GM18868 (cell line): ENCODE measurements around the gene DISC1.
"Not testable (repeated sequence)": the region's sequence is repeated elsewhere in the genome, so short reads cannot be mapped to it uniquely, and the experiment has no call there.

ENCODE experiments used
- ATAC-seq: cut with Tn5 transposase; IDR thresholded peaks from one replicate; pipeline ENCODE4 v1.9.1; 2021; ENCODE audit warnings: mild to moderate bottlenecking, moderate library complexity; ENCODE audit not compliant: unreplicated experiment

DISC1 gene

GRCh38 chr1:231666937-231667608 is 40.5 kb downstream of the DISC1 start:
- ATAC-seq = no peak

- no peak for ATAC-seq
Observed at GRCh38 chr1:231667896-231668506, 41.4 kb downstream of the DISC1 start.

DNA sequence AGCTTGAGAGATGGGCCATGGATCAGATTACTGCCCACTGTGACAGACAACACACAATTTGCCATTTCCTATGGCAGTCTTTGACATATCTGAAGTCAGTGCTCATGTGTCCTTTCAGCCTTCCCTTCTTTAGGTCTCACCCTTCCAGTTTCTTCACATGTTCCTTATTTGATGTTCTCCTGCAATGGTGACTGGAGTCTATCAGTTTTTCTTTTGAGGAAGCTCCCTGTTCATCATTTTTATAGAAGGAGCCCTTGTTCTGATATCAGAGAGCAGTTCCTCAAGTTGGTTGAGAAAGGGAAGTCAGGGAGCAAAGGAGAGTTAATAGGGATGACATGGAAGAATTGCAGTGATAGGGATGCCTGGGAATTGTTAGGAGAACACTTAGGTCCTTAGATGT is 42.2 kb downstream of the DISC1 start:
- ATAC-seq = no peak

GRCh38 chr1:231669864-231670621 is 43.5 kb downstream of the DISC1 start:
- ATAC-seq = not testable (repeated sequence)

- ATAC-seq = no peak
Observed at GRCh38 chr1:231670755-231671154, 44.2 kb downstream of the DISC1 start.

GRCh38 chr1:231674575-231674974 is 48.0 kb downstream of the DISC1 start:
- no peak for ATAC-seq

- ATAC-seq = no peak
Observed at GRCh38 chr1:231676487-231676886, 49.9 kb downstream of the DISC1 start.

- ATAC-seq = no peak
Observed at GRCh38 chr1:231677442-231677841, 50.9 kb downstream of the DISC1 start.

DNA sequence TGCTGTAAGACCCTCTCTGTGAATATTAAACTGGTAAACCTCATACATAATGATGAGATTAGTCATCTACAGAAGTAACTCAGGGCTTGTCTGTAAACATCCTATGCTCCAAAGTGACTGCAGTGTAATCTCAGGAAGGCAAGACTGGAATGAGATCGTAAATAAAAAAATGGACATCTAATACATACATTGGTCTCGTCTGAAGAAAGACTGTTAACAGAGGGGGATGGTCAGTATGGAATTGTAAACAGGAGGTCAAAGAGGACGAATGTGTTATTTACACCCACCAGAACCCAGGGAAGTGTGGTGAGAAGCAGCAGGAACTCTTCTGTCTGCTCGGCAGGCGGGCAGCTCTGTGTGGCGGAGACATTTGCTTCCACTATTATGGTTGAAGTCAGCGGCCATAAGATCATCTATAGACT is 51.4 kb downstream of the DISC1 start:
- no peak for ATAC-seq

- ATAC-seq = no peak
Observed at GRCh38 chr1:231679109-231679508, 52.5 kb downstream of the DISC1 start.

- ATAC-seq = no peak
Observed at GRCh38 chr1:231681006-231681405, 54.4 kb downstream of the DISC1 start.

GRCh38 chr1:231682779-231683178 is 56.2 kb downstream of the DISC1 start:
- no peak for ATAC-seq

- ATAC-seq = no peak
Observed at GRCh38 chr1:231683439-231684165, 57.0 kb downstream of the DISC1 start.

GRCh38 chr1:231684356-231685244 is 58.0 kb downstream of the DISC1 start:
- ATAC-seq = no peak

DNA sequence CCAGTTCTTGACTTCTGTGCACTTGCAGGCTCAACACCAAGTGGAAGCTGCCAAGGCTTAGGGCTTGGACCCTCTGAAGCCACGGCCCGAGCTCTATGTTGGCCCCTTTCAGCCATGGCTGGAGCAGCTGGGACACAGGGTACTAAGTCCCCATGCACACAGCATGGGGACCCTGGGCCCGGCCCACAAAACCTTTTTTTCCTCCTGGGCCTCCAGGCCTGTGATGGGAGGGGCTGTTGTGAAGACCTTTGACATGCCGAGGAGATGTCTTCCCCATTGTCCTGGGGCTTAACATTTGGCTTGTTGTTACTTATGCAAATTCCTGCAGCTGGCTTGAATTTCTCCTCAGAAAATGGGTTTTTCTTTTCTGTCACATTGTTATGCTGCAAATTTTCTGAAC is 59.8 kb downstream of the DISC1 start:
- no peak for ATAC-seq

DNA sequence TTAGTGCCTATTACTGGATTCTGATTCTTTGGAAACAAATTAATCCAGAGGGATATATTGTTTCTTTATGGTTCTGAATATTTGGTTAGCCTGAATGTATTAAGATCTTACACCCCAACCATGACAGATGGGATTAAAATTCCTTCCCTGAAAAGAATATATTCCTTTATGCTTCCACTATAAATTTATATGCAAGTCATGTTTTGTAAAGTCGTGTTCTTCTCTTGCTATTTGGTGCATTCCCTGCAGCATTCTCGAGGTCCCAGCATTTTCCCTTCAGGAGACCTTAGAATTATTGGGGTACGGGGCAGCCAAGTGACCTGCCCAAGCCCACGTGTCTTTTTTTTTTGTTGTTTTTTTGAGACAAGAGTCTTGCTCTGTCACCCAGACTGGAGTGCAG is 62.4 kb downstream of the DISC1 start:
- ATAC-seq = no peak

GRCh38 chr1:231690059-231690458 is 63.5 kb downstream of the DISC1 start:
- ATAC-seq = peak; percentile 78

- ATAC-seq = no peak
Observed at GRCh38 chr1:231691618-231692259, 65.1 kb downstream of the DISC1 start.

DNA sequence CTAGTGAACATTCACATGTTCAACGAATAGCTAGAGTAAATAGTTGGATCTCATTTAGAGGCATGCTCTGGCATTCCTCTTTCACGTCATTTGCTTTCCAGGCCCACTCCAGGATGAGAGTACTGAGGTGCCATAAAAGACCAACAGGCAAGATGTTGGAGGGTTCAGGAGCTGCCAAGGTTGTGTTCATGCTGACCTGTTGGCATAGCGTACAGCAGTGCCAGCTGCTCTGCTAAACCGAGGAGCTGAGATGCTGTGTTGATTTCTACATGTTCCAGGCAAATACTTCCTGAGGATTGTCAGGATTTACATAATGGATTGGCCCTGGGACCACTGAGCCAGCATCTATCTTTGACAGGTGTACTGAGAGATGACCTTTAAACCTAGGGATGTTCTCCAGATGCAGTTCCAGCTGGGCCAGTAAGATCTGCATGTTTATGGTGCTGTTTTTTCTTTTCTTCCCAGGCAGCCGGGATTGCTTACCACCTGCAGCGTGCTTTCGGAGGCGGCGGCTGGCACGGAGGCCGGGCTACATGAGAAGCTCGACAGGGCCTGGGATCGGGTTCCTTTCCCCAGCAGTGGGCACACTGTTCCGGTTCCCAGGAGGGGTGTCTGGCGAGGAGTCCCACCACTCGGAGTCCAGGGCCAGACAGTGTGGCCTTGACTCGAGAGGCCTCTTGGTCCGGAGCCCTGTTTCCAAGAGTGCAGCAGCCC is 66.9 kb downstream of the DISC1 start:
- no peak for ATAC-seq
